Muscle layer of duodenum (tissue), 2 donors: Measurements from ENCODE around the gene PQBP1.

Experiments used
- H3K27ac ChIP-seq: one replicate; pipeline ENCODE4 v1.7.0; 2013; ENCODE audit warnings: mild to moderate bottlenecking, low read length
- H3K27me3 ChIP-seq: one replicate; pipeline ENCODE4 v1.7.0; 2013; ENCODE audit warnings: low read depth, mild to moderate bottlenecking, control low read depth, low read length
- H3K36me3 ChIP-seq, 2 donors: one replicate each; pipeline ENCODE4 v1.7.0; 2013; ENCODE audit warnings: low read length in 2 of 2, control low read depth in 1 of 2, mild to moderate bottlenecking in 1 of 2; ENCODE audit not compliant: insufficient read depth in 2 of 2, control insufficient read depth in 1 of 2
- H3K4me1 ChIP-seq, 2 donors: one replicate each; pipeline ENCODE4 v1.7.0; 2013; ENCODE audit warnings: low read length in 2 of 2, mild to moderate bottlenecking in 2 of 2, control low read depth in 1 of 2, moderate library complexity in 1 of 2; ENCODE audit not compliant: insufficient read depth in 2 of 2, control insufficient read depth in 1 of 2
- H3K4me3 ChIP-seq, 2 donors: one replicate each; pipeline ENCODE4 v1.7.0; 2013; ENCODE audit warnings: low read length in 2 of 2, low read depth in 1 of 2, mild to moderate bottlenecking in 1 of 2
- H3K9me3 ChIP-seq, 2 donors: one replicate each; pipeline ENCODE4 v1.7.0; 2013; ENCODE audit warnings: low read length in 2 of 2, control low read depth in 1 of 2, mild to moderate bottlenecking in 1 of 2; ENCODE audit not compliant: control insufficient read depth in 1 of 2
- donor health status: healthy.

The PQBP1 gene

DNA sequence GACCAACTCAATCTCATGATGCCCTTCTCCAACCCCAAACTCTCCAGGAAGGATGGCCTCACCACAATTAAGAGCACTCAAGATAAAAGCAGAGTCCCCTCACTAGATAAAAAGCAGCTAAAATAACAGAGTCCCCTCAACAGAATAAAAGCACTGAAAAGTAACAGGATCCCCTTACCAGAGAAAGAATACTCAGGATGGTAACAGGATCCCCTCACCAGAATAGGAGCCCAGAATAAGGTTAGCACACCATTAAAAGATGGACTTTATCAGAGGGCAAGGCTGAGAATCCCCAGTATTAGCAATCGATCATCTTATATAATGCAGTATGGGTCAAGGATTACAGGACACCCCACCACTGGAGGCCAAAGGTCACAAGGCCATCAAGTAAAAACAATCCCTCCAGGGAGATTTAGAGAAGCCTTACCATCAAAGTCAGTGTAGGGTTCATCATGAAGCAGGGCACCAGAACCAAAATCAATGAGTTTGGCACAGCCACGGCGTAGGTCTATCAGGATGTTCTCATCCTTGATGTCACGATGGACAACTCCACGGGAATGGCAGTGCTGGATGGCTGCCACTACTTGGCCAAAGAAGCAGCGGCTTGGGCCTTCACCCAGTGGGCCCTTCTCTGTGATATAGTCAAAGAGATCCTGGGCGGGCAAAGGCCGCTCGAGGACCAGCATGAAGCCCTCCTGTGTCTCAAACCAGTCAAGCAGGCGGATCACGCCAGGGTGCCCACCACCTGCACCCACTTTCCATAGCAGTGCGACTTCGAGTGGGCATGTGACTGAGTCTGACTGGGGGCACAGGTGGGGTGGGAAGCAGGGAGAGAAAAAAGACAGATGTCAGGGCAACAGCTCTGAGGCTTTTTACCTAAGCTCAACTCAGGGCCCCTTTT is 17.1 kb downstream of the PQBP1 start:
- H3K4me3 ChIP-seq, result no peak overlapping the region
- H3K27ac ChIP-seq, result no peak overlapping the region
- no peaks in the 10 kb centered on the region for H3K27me3 ChIP-seq
- H3K36me3 ChIP-seq, result peaks cover 7 to 9% of the 10 kb centered on the region in 2 donors
- no peaks in the 10 kb centered on the region for H3K9me3 ChIP-seq
- H3K4me1 ChIP-seq, result peaks cover 0 to 19% of the 10 kb centered on the region in 2 donors

DNA sequence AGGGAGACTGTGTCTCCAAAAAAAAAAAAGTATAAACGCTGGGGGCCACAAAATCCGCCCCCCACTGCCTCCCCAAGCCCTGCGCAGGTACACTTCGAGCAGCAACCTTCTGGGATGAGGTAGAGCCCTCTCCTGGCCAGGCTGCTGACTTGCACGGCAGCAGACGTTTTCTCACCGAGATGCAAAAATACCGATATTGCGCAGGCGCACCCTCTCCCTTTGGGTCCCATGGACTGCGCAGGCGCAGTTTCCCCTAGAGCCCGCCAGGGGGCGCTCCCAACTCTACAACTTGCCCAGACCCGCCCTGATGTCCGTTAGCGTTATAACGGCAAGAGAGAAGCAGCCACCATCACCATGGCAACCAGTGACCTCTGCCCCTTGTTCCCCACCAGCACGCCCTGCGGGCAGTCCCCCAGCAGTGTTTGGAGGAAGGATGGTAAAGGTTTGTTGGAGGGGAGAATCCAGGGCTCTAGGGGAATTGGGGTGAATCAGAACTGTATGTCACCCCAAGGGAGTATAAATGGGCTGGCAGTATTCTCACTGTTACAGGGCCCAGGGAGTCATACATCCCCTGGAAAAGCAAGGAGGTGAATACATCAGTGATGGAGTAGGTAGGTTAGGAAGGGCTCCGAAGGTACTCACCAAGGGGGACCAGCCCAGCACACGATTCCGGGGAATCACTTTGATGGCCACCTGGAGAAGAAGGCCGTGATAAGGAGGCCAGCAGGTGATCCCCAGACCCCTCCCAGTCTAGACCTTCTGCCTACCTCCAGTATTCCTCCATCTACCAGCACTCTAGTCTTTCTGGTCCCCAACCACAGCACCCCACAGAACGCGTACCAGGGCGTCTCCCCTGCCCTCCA is 19.6 kb downstream of the PQBP1 start:
- no peaks in the 10 kb centered on the region for H3K27me3 ChIP-seq
- peak overlapping the region; percentile 31 for H3K27ac ChIP-seq

DNA sequence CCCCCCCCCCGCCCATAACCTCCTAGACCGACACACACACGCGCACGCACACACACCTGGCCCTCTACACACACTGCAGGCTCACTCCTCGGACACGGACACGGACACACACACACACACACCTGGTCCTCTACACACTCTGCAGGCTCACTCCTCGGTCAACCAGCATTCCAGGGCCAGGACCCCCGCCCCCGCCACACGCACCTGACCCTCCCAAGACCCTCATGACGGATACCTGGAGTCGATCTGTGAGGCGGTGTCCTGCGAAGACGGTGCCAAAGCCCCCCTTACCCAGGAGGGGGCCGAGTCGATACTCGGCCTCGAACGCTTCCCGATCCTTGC is 20.5 kb downstream of the PQBP1 start:
- H3K27ac ChIP-seq, result no peak overlapping the region
- no peaks in the 10 kb centered on the region for H3K27me3 ChIP-seq
- H3K4me3 ChIP-seq, result peak overlapping the region; percentile 48 to 66
- no peaks in the 10 kb centered on the region for H3K9me3 ChIP-seq
- peaks cover 0 to 8% of the 10 kb centered on the region in 2 donors for H3K4me1 ChIP-seq
- peaks cover 11 to 20% of the 10 kb centered on the region in 2 donors for H3K36me3 ChIP-seq

More for the DNA sequence above, 19.6 kb downstream of the PQBP1 start:
- Histone ChIP-seq H3K4me1 (peaks cover 0 to 8% of the 10 kb centered on the region in 2 donors), H3K36me3 (peaks cover 9 to 13% of the 10 kb centered on the region in 2 donors), H3K9me3 (no peaks in the 10 kb centered on the region), H3K4me3 (peak overlapping the region; percentile 32 to 33)

DNA sequence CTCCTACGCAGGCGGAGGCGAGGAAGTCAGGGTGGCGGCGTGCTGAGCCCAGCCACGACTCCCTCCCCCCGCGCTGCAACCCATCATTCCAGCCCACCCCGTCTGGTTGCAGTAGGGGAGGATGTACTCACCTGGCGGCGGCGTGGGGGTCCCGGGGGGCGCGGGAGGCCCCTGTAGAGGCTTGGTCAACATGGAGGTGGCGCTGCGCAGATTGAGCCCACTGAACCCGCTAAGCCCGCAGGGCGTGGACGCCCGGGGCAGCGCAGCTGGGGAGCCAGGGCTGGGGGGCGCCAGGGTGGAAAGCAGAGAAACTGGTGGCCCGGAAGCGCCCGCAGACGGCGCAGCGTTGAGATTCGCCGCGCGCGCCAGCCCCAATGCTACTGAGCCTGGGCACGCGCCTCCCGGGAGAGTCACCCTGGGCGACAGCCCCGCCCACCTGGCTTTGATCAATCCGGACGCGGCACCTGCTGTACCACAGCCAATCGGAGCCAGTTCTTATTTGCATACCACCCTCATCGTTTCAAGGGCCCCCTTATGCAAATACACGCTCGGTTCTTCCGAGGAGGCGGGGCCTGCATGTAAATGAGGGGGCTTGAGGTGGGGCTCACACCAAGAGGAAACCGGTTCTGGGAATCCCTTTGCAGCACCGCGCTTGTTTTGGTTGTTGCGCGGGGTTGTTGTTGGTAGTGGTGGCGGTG is 21.1 kb downstream of the PQBP1 start, which contains the start of gene PIM2:
PIM2 (minus strand) TSS at position 382 of the 698 bp plus-strand sequence; CDS start at position 192, 190 bp downstream.
- H3K4me1 ChIP-seq, result peaks cover 0 to 8% of the 10 kb centered on the region in 2 donors
- H3K36me3 ChIP-seq, result peaks cover 12 to 23% of the 10 kb centered on the region in 2 donors
- no peaks in the 10 kb centered on the region for H3K27me3 ChIP-seq
- H3K9me3 ChIP-seq, result no peaks in the 10 kb centered on the region
- peak within 1 kb of the TSS; percentile 48 to 66 for H3K4me3 ChIP-seq
- H3K27ac ChIP-seq, result peak within 1 kb of the TSS; percentile 45

DNA sequence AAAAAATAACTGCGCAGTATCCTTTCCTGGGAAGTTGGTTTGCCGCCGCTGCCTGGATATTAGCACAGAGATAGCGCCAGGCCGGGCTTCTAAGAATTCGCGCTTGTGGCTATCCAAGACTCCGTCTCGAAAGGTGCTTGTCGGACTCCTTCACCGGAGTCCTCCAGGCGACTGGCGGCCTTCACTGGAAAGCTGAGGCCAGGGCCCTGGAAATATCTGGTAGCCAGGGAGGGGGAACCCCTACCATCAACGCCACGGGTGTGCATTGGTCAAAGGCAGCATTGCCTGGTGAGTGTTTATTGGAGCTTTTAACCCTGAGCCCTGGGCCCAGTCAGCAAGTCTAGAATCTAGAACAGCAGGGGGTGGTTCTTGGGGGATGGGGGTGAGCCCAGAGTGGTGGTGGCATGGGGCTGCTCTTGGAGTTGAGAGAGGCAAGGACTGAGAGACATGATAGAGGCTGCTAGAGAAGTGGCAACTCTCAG is 21.7 kb downstream of the PQBP1 start:
- Histone ChIP-seq H3K9me3 (no peaks in the 10 kb centered on the region), H3K36me3 (peaks cover 17 to 22% of the 10 kb centered on the region in 2 donors), H3K4me3 (peak overlapping the region; percentile 37 to 66), H3K27ac (peak overlapping the region; percentile 45), H3K27me3 (no peaks in the 10 kb centered on the region), H3K4me1 (peaks cover 0 to 8% of the 10 kb centered on the region in 2 donors)

DNA sequence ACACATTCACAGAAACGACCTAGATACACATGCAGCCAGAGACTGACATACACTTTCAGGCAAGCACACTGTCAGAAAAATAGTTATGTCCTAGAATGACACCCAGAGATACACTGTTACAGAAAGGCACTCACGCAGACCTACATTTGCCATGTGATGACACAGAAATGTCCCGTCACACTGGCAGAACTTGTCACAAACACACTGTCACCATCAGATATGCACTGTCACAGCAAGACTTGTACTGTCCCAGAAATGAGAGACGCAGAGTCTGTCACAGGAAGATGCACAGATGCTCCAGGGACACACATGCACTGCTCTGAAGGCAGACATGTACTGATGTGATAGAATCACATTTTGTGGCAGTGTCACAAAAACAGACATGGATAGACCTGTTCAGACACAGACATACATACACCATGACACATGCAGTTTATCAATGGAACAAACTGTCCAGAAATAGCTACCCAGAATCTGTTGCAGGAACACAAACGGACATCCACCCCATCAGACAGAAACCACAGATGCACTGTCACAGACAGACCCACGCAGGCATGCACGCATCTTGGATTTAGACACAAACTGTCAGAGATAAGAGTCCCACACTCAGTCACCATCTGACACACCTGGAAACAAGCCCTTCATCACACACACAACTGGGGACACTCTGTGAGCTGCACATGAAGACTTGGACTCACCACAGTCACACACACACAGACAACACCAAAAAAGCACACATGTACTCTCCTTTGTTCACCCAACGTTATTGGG is 22.4 kb downstream of the PQBP1 start:
- H3K4me3 ChIP-seq, result peak overlapping the region in 1 of 2 donors; percentile 37
- H3K27me3 ChIP-seq, result no peaks in the 10 kb centered on the region
- peak overlapping the region; percentile 45 for H3K27ac ChIP-seq
- no peaks in the 10 kb centered on the region for H3K9me3 ChIP-seq
- peaks cover 0 to 8% of the 10 kb centered on the region in 2 donors for H3K4me1 ChIP-seq
- H3K36me3 ChIP-seq, result peaks cover 14 to 25% of the 10 kb centered on the region in 2 donors

DNA sequence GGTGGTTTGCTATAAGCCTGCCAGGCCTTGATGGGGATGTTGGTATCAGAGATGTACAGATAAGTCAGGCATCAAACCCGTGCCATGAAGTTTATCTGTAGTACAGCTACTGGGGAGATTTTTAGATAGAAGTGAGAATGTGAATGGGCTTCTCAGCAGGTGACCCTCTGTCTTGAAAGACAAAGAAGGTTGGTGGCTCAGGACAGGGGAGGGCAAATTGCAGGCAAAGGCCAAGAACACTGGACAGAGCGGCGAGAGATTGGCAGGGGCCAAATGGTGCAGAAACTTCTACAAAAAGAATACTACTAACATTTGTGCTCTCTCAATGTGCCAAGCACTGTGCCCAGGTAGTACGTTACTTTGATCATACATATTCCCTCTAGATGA is 23.0 kb downstream of the PQBP1 start:
- no peak overlapping the region for H3K4me3 ChIP-seq
- no peaks in the 10 kb centered on the region for H3K9me3 ChIP-seq
- peaks cover 20 to 25% of the 10 kb centered on the region in 2 donors for H3K36me3 ChIP-seq
- H3K4me1 ChIP-seq, result peaks cover 0 to 8% of the 10 kb centered on the region in 2 donors
- no peaks in the 10 kb centered on the region for H3K27me3 ChIP-seq
- H3K27ac ChIP-seq, result no peak overlapping the region

DNA sequence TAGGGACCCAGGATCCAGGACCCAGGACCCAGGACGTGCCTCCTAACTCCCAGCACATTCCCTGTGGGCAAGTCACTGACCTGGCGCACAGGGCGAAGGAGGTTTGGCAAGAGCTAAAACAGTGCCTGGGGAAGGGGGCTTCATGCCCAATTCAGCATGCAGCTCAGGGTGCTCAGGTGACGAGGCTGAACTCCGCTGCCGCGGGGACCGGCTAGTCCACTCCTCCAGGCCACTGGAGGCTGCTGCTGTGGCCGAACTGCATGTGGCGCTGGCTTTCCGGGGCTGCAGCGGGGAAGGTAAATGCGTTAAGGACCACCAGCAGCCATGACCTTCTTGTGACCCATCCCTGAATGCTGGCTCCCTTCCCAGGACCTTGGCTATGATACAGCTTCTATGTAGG is 26.0 kb downstream of the PQBP1 start:
- Histone ChIP-seq H3K9me3 (no peaks in the 10 kb centered on the region), H3K27ac (no peak overlapping the region), H3K36me3 (peaks cover 24 to 25% of the 10 kb centered on the region in 2 donors), H3K27me3 (no peaks in the 10 kb centered on the region), H3K4me3 (no peak overlapping the region), H3K4me1 (peaks cover 0 to 5% of the 10 kb centered on the region in 2 donors)

DNA sequence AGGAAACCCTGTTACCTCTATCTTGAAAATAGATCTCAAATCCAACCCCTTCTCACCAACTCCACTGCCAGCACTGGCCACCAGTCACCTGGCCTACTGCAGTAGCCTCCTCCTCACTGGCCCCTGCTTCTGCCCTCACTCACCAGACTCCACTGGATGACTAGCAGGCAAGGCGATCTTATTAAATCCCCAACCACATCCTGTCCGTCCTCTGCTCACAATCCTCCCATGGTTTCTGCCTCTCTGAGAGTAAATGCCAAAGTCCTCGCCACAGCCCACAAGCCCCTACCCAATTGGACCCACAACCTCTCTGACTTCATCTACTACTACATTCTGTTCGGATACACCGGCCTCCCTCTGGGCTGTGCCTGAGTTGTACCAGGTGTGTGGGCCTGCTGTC is 26.5 kb downstream of the PQBP1 start:
- H3K4me1 ChIP-seq, result peaks cover 0 to 5% of the 10 kb centered on the region in 2 donors
- H3K36me3 ChIP-seq, result peaks cover 24 to 25% of the 10 kb centered on the region in 2 donors
- no peaks in the 10 kb centered on the region for H3K27me3 ChIP-seq
- no peak overlapping the region for H3K4me3 ChIP-seq
- no peaks in the 10 kb centered on the region for H3K9me3 ChIP-seq
- no peak overlapping the region for H3K27ac ChIP-seq

DNA sequence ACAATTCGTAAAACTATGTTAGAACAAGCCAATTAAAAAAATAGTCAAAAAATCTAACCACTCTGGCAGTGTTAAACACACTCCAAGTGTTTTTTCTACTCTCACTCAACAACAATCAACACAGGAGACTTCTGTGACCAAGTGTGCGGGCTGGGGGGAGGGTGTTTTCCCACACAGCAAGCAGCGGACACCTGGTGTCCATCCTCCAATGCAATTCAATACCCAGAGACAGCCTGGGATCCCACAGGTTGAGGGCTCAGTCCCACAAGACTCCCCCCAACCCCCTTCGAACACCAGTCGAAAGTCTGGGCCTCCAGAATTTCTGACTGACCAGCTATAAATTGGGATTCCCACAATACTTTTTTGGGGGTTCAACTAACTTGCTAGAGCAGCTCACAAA is 29.4 kb downstream of the PQBP1 start:
- H3K4me1 ChIP-seq, result no peaks in the 10 kb centered on the region
- H3K4me3 ChIP-seq, result no peak overlapping the region
- no peaks in the 10 kb centered on the region for H3K27me3 ChIP-seq
- no peak overlapping the region for H3K27ac ChIP-seq
- H3K9me3 ChIP-seq, result no peaks in the 10 kb centered on the region
- peaks cover 25 to 28% of the 10 kb centered on the region in 2 donors for H3K36me3 ChIP-seq
